GM18951 (cell line): Measurements from ENCODE around the gene CFAP410.

Experiments used
- POLR2A ChIP-seq: IDR thresholded peaks from 4 replicates; pipeline ENCODE4 v1.6.1; 2011; ENCODE audit warnings: mild to moderate bottlenecking; ENCODE audit not compliant: insufficient read length, insufficient read depth; ENCODE audit errors: extremely low read depth
- in situ Hi-C: fragments of 300-500 bp; cut with MboI; formaldehyde crosslinking; loops from one replicate; pipeline ENCODE4 v1.12.0; 2022; ENCODE audit warnings: low sequenced_read_pairs, mixed read lengths, inconsistent platforms; ENCODE audit not compliant: unreplicated experiment

CFAP410 gene

DNA sequence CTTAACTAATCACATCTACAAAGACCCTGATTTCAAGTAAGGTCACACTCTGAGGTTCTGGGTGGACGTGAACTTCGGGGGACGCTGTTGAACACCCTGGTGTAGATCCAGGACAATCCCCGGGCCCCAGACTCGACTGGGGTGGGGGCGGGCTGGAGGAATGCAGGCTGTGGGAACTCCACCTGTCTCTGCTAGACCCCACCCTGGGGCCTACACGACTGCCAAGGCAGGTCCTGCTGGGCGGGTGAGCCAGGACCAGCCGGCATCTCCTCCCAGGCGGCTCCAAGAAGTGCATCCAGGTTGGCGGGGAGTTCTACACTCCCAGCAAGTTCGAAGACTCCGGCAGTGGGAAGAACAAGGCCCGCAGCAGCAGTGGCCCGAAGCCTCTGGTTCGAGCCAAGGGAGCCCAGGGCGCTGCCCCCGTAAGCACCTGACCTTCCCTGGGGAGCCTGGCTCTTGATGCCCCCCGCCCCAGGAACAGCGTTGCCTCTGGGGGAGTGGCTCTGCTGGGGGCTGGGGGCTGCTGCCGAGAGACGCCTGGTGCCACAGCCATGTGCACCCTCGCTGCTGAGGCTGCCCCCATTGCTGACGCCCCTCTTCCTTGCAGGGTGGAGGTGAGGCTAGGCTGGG is 49.7 kb downstream of the CFAP410 start:
- no peak for TF ChIP-seq POLR2A
- in situ Hi-C loops, result loop anchor here (25.0 kb wide), 1 partner anchor 152 kb away; the partner anchor contains the start of gene GATD3

DNA sequence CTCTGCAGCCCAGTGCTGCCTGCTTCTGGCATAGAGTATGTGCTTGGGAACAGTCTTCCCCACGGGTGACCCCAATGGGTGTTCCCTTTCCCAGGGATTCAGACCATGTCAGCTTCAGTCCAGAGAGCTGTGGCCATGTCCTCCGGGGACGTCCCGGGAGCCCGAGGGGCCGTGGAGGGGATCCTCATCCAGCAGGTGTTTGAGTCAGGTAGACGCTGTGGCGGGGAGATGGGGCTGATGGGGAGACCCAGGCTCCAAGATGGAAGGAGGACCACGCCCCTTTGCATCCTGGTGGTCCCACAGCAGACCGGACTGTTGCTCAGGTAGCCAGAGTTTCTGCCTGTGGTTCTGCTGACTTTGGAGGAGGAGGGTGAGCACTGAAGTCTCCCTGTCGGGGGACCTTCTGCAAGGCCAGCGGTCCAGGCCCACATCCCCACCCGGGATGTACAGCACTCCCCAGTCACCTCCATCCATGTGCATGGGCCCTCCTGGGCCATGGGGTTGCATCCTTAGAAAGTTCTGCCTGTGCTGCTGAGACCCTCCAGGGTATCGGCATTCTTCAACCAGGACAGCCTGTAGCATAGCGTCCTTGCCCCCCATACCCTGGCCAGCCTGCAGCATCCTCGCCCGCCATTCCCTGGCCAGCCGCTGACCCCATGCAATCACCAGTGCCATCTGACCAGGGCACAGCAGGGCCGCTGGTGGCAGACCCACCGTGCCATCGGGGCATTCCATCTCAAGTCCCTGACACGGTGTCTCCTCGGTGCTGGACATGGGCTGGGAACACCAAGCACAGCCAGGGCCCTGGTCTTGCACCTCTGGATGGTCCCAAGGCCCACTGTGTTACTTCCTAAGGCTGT is 50.7 kb downstream of the CFAP410 start:
- TF ChIP-seq POLR2A, result no peak
- in situ Hi-C loops, result loop anchor here (25.0 kb wide), 1 partner anchor 151 kb away; the partner anchor contains the start of gene GATD3

DNA sequence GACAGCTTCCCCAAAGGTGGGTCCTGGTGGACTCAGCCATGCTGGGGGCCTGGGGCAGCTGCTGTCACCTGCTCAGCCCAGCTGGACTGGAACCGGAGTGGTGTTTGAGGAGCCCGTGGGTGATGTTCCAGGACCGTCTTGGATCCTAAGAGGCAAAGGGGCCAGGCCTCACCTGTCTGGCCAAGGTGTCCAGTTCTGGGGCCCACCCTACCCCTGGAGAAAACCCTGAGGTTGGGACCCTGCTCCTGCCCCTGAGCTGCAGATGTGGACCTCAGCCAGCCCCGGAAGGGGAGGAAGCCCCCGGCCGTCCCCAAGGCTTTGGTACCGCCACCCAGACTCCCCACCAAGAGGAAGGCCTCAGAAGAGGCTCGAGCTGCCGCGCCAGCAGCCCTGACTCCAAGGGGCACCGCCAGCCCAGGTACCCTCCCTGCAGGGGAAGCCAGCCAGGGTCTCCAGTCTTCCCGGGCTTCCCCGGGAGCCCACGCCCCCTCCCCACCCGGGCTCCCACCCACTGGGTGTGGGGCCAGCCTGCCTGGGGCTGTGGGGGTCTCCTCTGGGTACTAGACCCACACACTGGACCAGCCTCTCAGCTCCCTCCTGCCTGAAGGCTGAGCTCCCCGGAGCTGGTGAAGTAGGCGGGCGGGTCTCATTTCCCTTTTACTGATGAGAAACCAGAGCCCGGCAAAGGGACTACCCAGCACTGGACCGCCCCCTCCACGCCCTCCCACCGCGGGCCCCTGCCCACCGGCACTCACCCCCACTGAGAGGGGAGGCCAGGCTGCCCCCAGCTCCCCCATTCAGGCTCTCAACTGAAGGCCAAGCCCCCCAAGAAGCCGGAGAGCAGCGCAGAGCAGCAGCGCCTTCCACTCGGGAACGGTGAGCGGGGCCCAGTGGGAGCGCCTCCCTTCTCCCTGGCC is 52.2 kb downstream of the CFAP410 start:
- in situ Hi-C loops, result loop anchor here (25.0 kb wide), 1 partner anchor 150 kb away; the partner anchor contains the start of gene GATD3
- no peak for TF ChIP-seq POLR2A

DNA sequence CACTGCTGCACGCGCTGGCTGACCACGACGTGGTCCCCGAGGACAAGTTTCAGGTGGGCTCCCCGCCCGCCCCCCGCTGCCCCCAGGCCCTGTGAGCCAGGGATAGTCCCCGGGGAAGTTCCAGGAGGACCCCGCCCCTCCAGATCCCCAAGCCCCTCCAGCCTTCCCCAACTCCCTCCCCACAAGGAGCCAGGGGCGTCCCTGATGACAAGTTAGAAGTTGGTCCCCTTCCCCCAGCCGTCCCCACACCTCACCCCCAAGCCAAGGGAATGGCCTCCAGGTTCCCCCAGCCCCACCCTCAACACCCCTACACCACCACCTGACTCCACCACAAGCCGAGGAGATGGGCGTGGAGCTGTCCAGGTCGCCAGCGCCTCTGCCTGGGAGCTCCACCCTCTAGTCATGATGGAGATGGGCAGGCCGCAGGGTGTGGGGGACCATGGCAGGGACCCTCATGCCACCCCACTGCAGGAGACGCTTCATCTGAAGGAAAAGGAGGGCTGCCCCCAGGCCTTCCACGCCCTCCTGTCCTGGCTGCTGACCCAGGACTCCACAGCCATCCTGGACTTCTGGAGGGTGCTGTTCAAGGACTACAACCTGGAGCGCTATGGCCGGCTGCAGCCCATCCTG is 53.0 kb downstream of the CFAP410 start:
- TF ChIP-seq POLR2A, result no peak
- in situ Hi-C loops, result loop anchor here (25.0 kb wide), 1 partner anchor 149 kb away; the partner anchor contains the start of gene GATD3

DNA sequence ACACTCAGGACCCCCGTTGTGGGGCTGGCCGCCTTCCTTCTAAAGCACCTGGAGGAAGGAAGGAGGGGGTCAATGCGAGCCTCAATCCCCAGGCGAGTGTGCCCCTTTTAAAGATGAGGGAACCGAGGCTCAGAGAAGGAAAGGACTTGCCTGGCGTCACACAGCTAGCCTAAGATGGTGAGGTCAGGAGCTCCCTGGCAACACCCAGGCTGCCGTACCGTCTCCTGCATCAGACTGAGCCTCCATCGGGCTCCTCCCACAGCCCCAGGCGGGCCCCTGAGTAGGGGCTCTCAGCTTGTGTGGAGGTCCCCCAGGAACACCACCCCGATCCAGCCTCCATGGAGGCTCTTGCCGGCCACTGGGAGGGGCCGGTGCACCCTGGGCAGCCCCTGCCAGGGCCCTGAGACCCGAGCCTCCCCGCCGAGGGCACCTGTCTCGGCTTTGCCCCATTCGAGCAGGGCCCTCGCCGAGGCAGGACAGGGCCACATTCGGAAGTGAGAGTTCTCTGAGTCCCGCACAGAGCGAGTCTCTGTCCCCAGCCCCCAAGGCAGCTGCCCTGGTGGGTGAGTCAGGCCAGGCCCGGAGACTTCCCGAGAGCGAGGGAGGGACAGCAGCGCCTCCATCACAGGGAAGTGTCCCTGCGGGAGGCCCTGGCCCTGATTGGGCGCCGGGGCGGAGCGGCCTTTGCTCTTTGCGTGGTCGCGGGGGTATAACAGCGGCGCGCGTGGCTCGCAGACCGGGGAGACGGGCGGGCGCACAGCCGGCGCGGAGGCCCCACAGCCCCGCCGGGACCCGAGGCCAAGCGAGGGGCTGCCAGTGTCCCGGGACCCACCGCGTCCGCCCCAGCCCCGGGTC is 53.8 kb downstream of the CFAP410 start, which contains the start of gene AIRE:
Gene AIRE (plus strand): TSS at position 739 of the 855 bp plus-strand sequence. CDS start 131 bp downstream, outside the sequence.
- in situ Hi-C loops, result loop anchor here (25.0 kb wide), 1 partner anchor 148 kb away; the partner anchor contains the start of gene GATD3
- no peak for TF ChIP-seq POLR2A

DNA sequence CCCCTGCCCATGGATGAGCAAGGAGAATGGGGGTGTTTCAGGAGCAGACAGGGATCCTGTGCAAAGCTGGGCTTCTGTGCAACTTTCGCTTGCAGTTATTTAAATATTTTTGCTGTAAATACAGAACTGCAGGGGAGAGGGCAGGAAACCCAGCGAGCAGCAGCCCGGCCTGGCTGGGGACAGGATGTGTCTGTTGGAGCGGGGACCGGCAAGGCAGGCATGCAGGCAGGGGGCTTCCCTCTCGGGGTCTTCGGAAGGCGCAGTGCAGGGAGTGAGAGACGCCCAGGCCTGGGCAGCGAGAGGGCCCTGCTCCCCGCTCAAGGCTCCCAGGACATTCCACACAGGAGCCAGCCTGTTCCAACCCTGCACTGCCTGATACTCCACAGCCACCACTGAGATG is 55.2 kb downstream of the CFAP410 start:
- in situ Hi-C loops, result loop anchor here (25.0 kb wide), 1 partner anchor 147 kb away; the partner anchor contains the start of gene GATD3
- TF ChIP-seq POLR2A, result no peak

DNA sequence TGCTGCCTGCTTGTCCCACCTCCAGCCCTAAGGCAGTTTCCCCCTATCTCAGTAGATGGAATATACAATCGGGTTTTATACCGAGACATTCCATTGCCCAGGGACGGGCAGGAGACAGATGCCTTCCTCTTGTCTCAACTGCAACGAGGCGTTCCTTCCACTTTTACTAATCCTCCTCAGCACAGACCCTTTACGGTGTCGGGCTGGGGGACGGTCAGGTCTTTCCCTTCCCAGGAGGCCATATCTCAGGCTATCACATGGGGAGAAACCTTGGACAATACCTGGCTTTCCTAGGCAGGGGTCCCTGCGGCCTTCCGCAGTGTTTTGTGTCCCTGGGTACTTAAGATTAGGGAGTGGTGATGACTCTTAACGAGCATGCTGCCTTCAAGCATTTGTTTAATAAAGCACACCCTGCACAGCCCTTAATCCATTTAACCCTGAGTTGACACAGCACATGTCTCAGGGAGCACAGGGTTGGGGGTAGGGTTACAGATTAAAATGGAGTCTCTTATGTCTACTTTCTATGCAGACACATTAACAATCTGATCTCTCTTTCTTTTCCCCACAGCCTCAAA is 55.9 kb downstream of the CFAP410 start:
- in situ Hi-C loops, result loop anchor here (25.0 kb wide), 1 partner anchor 146 kb away; the partner anchor contains the start of gene GATD3

DNA sequence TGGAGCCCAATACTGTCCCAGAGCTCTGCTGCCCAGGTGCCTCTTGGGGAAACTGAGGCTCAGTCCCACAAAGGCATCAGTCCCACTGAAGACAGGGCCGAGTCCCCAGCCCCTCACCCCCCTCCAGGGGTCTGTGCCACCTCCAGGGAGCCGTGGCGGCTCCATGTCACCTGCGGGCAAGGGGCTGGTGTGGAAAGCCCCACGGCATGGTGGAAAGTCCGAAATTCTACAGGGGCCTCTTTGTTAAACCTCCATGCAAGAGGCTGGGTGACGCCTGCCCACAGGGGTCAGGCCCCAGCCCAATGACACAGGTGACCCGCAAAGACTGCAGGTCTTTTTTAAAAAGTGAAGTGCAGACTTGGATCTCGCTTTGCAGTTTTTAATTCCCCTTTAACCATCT is 56.8 kb downstream of the CFAP410 start:
- in situ Hi-C loops, result loop anchor here (25.0 kb wide), 1 partner anchor 145 kb away; the partner anchor contains the start of gene GATD3
- TF ChIP-seq POLR2A, result no peak

DNA sequence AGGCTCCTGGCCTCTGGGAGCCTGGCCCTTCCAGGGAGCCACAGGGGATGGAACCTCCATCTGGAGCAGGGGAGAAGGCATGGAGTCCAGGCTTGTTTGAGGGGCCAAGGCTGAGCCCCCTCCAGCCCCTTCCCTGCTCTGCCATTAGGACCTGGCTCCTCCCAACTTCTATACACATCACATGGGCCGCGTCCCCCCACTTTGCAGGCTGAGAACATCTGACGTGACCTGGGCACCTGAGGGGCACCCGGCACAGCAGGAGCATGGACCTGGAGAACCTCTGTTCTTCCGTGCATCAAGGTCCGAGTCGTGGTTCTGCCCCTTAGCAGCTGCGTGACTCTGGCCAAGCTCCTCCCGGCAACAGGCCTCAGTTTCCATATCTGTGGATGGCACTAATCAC is 57.4 kb downstream of the CFAP410 start:
- TF ChIP-seq POLR2A, result no peak
- in situ Hi-C loops, result loop anchor here (25.0 kb wide), 1 partner anchor 144 kb away; the partner anchor contains the start of gene GATD3

DNA sequence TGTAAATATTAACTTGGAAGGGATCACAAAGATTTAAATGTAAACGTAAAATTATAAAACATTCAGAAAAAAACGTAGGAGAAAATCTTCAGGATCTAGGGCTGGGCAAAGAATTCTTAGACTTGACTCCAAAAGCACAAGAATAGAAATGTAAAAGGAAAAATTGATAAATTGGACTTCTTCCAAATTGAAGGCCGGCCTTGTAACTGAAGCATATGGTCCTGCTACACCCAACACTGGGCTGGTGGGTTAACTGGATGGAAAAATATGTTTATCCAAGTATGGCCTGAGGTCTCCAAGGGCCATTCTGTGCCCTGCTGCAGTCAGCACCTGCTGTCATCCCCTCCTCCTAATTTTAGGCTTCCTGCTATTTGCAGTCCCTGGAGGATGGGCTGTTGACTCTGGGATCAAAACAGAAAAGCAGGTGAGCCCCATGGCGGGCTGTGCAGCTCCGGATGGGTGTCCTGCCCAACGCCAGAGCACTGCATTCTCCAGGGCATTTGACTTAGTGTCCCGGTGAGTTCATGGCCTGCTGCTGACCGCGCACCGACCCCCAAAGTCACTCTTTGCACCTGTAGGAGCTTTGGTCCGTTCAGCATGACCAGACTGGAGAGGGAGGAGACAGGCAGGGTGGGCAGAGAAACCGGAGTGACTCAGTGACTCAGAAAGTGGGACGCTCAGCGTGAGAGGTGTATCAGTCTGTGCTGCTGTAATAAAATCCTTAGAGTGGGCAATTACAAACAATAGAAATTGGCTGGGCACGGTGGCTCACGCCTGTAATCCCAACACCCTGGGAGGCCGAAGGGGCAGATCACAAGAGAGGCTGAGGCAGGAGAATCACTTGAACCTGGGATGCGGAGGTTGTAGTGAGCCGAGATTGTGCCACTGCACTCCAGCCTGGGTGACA is 59.6 kb downstream of the CFAP410 start:
- in situ Hi-C loops, result loop anchor here (25.0 kb wide), 1 partner anchor 142 kb away; the partner anchor contains the start of gene GATD3

More for the DNA sequence above, 59.6 kb downstream of the CFAP410 start:
- TF ChIP-seq POLR2A, result no peak
